ENCODE data around the gene TPM4.
"Not testable (repeated sequence)": the region's sequence is repeated elsewhere in the genome, so short reads cannot be mapped to it uniquely, and the experiment has no call there.

Gene TPM4

DNA sequence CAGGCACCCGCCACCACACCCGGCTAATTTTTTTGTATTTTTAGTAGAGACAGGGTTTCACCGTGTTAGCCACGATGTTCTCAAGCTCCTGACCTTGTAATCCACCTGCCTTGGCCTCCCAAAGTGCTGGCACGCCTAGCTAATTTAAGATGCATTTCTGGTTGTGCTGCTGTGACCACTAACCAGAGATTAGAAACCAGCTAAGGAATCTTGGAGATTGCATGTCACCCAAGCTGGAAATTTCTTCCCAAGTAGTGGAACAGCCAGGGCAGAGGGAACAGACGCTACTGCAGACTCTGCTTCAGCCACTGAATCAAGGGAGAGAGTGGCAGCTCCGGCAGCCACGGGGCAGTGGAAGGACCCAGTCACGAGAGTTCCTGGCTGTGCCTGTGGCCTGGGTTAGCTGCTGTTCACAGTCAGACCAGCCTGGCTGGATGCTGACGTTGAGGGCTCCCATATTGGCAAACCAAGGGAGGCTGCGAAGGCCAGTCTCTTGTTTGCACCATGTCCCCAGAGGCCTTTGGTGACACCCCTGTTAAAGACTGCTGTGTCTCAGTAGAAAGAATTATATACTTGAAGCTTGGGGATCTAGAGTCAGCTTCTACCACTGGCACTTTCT is 7.9 kb downstream of the TPM4 start:
- TF ChIP-seq, protein P1, sequence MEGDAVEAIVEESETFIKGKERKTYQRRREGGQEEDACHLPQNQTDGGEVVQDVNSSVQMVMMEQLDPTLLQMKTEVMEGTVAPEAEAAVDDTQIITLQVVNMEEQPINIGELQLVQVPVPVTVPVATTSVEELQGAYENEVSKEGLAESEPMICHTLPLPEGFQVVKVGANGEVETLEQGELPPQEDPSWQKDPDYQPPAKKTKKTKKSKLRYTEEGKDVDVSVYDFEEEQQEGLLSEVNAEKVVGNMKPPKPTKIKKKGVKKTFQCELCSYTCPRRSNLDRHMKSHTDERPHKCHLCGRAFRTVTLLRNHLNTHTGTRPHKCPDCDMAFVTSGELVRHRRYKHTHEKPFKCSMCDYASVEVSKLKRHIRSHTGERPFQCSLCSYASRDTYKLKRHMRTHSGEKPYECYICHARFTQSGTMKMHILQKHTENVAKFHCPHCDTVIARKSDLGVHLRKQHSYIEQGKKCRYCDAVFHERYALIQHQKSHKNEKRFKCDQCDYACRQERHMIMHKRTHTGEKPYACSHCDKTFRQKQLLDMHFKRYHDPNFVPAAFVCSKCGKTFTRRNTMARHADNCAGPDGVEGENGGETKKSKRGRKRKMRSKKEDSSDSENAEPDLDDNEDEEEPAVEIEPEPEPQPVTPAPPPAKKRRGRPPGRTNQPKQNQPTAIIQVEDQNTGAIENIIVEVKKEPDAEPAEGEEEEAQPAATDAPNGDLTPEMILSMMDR (IDR thresholded peaks at IDR 0.05; ENCODE audit: insufficient read depth, missing control alignments): no peak
- FAIRE-seq: no peak
- DNase-seq (ENCODE audit: insufficient read length, low spot score): no peak

DNA sequence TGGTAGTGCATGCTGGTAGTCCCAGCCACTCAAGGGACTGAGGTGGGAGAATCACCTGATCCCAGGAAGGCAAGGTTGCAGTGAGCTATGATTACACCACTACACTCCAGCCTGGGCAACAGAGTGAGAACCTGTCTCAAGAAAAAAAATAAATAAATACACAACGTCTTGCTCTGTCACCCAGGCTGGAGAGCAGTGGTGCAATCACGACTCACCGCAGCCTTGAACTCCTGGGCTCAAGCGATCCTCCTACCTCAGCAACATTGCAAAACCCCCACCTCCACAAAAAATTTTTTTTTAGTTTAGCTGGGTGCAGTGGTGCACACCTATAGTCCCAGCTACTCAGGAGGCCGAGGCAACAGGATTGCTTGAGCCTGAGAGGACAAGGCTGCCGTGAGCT is 8.8 kb downstream of the TPM4 start:
- DNase-seq (ENCODE audit: insufficient read length, low spot score) (no peak), FAIRE-seq (no peak)
- TF ChIP-seq, protein P1 (IDR thresholded peaks at IDR 0.05; ENCODE audit: insufficient read depth, missing control alignments): no peak

DNA sequence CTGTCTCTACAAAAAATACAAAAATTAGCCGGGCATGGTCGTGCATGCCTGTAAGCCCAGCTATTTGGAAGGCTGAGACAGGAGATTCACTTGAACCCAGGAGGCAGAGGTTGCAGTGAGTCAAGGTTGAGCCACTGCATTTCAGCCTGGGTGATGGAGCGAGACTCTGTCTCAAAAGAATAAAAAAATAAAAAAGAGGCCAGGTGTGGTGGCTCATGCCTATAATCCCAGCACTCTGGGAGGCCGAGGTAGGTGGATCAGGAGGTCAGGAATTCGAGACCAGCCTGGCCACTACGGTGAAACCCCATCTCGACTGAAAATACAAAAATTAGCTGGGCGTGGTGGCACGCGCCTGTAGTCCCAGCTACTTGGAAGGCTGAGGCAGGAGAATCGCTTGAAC is 11.1 kb downstream of the TPM4 start:
- not testable (repeated sequence) for DNase-seq (ENCODE audit: insufficient read length, low spot score); FAIRE-seq

DNA sequence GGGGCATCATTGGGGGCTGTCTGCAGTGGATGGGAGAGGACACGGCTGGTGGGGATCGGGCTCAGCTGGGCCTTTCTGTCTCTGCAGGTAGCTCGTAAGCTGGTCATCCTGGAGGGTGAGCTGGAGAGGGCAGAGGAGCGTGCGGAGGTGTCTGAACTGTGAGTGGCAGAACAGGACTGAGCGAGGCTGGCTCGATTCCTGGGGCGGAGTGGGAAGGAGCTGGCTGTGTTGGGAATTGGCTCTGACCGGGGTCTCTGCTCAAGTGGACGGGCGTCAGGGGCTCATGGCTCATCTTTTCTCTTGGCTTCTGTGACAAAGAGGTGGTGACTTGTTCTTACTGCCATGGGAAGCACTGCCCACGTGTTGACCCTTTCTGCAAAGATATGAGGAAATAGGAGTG is 11.6 kb downstream of the TPM4 start:
- TF ChIP-seq, protein P1 (IDR thresholded peaks at IDR 0.05; ENCODE audit: insufficient read depth, missing control alignments): no peak
- DNase-seq (ENCODE audit: insufficient read length, low spot score) (no peak), FAIRE-seq (no peak)

DNA sequence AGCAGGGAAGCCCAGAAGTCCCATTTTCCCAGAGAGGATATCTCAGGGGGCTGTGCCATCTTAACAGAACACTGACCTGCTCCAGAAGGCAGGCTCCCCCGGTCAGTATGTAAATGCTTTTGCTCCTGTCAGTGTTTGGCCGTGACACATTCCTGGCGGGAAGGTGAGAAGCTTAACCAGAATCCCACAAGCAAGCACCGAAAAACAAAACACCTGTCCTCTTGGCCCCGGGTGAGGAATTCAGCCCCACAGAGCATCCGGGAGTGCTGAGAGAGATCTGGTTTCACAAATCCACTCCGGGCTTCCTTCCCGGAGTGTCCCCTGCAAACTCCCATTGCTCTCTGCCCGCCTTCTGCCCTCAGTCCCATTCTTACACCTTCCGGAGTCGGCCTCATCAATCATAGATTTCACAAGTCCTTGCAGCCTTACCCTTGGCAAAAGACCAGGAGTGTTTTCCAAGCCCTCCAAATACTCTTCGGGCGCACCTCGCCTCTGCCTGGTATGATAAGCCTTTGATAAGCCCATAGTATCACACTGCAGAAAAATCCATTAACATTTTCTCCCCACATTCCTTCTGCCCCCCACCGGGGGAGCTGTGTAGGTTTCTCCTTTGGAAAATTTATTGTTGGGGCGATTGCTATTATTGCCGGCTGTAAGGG is 12.2 kb downstream of the TPM4 start:
- no peak for FAIRE-seq
- TF ChIP-seq, protein P1 (IDR thresholded peaks at IDR 0.05; ENCODE audit: insufficient read depth, missing control alignments): no peak
- DNase-seq (ENCODE audit: insufficient read length, low spot score): no peak

DNA sequence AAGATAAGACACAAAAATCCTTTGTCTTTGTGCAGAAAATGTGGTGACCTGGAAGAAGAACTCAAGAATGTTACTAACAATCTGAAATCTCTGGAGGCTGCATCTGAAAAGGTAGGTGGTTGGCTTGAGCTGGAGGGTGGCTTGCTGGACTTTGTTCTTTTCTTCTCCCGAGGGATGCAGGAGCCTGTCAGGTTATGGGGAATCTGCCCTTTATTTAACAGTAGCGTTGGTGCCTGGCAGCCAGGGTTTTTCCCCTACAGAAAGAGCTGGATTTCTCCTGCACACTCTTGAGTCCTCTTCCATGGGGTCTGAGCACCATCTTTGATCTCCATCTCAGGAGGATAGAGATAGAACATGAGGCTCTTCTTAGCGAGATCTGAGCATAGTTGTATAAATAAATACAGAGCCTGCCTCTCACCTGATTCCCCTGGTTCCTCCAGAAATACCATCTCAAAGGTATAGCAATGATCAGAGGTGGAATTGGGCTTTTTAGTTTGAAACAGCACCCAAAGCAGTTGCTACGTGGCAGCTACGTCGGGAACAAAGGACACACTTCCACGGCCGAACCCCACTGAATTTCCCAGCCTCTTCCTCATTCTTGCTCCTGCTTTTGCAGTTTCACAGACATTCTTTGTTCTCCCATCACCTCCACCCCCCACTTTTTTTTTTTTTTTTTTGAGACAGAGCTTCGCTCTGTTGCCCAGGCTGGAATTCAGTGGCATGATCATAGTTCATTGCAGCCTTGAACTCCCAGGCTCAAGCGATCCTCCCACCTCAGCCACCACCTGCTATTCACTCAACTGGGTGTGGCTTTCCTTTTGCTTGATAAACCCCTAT is 12.9 kb downstream of the TPM4 start:
- TF ChIP-seq, protein P1 (IDR thresholded peaks at IDR 0.05; ENCODE audit: insufficient read depth, missing control alignments): no peak
- no peak for FAIRE-seq
- no peak for DNase-seq (ENCODE audit: insufficient read length, low spot score)

DNA sequence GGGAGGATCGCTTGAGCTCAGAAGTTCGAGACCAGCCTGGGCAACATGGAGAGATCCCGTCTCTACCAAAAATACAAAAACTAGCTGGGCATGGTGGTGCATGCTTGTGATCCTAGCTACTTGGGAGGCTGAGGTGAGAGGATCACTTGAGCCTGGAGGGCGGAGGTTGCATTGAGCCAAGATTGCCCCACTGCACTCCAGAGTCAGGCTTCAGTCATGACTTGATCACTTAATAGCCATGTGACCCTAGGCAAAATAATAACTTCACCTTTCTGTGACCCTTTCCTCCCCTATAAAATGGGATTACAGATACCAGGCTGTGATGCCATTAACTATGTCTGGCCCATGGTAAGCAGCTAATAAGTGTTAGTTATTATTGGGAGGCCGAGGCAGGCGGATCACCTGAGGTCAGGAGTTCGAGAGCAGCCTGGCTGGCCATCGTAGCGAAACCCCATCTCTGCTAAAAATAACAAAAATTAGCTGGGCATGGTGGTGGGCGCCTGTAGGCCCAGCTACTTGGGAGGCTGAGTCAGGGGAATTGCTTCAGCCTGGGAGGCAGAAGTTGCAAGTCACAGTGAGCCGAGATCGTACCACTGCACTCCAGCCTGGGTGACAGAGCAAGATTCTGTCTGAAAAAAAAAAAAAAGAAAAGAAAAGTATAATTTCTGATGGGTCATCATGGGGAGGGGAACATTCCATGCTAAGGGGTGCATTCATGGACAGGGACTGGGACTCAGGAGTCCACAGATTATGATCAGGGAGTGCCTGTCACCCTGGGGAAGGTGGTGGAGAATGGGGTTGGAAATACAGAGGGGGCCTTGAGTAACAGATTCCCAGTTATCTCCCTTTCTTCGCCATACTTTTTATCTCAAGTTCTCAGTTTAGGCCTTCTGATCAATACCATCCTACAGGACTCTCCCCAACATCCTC is 15.5 kb downstream of the TPM4 start:
- FAIRE-seq (no peak), DNase-seq (ENCODE audit: insufficient read length, low spot score) (no peak)
- TF ChIP-seq, protein P1 (IDR thresholded peaks at IDR 0.05; ENCODE audit: insufficient read depth, missing control alignments): no peak
